NCI-H446 treated with DMSO at 0.1 percent for 48 hours (cell line): Measurements from ENCODE around the gene ALKBH6.

Experiments used
- DNase-seq: peaks from one replicate; lab custom pipeline; 2025; lab: John Stamatoyannopoulos, UW

ALKBH6 gene

DNA sequence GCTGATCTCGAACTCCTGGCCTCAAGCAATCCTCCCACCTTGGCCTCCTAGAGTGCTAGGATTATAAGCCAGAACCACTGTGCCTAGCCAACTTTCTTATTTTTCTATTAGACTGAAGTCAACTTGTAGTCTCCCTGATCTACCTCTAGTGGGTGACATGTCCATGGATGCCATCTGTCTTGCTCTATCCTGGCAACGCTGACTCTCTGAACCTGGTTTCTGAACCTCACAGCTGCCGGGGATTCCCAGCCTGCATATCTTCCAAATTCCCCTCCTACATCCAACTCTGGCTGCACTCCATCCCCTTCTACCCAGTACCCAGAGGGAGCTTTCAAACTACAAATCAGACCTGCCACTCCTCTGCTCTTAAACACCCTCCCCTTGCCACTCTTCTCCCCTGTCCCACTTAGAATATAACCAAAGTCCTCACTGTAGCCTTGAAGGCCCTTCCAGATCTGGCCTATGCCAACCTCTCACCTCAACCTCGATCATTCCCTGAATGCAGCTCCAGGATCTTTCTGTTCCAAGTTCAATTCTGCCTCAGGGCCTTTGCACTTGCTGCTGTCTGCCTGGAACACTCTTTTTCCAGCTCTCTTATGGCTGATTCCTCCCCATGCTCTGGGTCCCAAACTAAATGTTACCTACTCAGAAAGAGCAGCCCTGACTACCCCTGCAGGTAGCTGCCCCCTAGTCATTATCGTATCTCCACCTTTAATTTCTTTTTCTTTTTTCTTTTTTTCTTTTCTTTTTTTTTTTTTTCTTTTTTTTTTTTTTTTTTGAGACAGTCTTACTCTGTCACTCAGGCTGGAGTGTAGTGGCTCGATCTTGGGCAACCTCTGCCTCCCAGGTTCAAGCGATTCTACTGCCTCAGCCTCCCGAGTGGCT lies 16.5 kb upstream of the ALKBH6 start:
- DNase-seq, result peak; percentile 1

DNA sequence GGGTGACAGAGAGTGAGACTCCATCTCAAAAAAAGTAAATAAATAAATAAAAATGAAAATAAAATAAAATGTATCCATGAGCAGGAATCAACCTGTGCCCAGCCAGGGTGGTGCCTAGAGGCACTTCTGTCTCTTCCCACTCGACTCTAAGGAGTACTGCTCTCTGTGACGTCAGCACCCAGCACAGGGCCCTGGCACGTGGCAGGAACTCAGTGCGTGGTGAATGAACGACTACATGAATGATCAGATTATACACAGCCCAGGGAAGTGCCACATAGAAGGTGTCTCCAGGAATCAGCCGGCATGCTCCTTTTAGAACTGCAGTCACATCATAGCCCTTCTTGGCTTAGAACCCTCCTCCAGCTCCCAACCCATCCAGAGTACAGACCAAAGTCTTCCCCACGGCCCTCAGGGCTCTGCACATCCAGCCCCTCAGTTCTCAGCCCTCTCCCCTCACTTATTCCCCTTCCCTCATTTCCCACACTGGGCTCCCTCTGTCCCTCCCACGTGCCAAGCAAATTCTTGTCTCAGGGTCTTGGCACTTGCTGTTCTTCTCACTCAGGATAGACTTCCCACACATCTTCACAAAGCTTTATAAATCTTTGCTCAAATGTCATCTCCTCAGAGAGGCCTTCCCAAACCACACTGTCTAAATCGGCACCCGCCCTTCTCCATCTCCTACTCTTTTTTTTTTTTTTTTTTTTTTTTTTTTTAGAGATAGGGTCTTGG lies 14.5 kb upstream of the ALKBH6 start:
- DNase-seq, result no peak

DNA sequence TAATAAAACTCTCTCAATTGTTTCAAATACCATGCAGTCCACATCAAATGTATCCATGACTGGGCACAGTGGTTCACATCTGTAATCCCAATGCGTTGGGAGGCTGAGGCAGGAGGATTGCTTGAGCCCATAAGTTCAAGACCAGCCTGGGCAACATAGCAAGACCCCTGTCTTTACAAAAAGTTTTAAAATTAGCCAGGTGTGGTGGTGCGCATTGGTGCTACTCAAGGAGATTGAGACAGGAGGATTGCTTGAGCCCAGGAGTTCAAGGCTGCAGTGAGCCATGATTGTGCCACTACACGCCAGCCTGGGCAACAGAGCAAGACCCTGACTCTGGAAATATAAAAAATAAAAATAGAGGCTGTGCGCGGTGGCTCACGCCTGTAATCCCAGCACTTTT lies 13.7 kb upstream of the ALKBH6 start:
- DNase-seq, result no peak

DNA sequence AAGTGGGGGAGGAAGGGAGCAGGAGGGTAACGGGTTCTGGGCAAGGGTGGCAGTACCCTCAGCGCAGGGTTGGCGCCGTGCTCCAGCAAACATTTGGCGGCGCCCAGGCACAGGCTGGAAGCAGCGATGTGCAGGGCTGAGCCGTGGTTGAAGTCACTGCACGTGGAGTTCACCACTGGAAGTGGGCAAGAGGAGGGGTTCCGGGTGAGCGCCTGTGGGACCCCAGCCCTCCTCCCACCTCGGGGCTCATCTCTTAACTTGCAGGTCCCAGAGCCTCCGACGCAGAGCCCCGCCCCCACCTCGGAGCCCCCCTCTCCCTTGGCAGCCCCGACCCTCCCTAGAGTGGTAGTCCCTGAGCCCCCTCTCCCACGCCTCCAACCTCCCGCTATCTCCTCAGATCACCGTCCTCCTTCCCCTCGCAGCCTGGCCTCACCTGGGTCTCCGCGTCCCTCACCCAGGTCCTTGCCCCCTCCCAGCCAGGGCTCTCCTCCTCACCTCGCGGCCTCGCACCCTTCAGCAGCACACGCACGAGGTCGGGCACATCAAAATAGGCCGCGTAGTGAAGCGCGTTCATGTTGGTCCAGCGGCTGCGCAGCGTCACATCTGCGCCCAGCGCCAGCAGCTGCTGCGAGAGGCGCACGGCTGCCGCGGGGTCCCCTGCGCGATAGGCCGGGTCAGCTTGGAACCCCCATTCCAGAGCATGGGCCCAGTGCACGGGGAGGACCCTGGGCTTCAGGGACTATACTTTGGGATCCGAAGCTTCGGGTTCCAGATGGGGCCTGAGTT lies 12.3 kb upstream of the ALKBH6 start:
- no peak for DNase-seq

DNA sequence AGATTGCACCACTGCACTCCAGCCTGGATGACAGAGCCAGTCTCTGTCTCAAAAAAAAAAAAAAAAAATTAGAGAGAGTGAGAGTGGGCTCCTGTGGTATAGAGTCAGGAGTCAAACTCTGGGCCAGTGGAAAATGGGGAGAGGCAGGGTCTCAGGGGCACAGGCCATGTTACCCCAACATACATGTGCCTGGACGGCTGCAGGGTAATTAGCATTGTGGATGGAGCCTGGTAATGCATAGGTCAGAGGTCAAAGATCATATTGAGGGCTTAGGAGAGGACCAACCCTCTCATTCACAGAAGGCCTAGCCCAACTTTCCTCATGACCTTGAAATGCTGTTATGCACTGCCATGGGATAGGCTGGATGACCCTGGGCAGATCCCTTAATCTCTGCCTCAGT lies 11.5 kb upstream of the ALKBH6 start:
- no peak for DNase-seq

DNA sequence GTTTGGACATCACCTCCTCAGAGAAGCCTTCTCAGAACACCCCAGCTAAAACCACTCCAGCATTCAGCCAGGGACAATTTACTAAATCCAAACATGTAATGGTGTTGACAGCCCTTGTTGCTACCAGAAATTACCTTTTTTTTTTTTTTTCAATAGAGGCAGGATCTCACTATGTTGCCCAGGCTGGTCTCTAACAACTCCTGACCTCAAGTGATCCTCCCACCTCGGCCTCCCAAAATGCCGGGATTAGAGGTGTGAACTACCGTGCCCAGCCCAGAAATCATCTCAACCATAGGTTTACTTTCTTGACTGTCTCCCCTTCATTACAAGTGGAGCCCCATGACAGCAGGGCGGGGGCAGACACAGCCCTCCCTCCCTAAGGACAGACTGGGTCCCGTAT lies 9.4 kb upstream of the ALKBH6 start:
- DNase-seq, result no peak

DNA sequence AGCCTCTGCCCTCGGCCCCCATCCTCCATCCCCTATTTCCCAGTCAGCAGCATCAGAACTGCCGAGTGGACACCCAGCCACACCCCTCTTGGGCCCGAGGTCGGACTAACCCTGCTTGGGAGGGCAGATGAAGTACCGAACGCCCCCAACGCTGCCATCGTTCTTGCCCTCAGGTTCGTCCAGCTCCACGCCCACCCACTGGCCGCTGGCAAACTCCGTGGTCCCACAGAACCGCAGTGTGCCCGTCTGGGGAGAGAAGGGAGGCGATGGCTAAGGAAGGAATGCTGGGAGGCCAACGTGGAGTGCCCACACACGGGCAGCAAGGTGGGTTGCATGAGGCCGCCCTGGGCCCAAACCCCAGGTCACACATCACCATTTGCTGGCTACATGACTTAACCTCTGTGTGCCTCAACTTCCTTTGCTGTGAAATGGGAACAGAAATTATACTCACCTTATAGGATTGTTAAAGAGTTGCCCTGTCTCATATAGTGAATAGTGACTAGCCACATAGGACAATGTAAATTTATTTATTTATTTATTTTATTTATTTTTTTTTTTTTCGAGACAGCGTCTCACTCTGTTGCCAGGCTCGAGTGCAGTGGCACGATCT lies 5.2 kb upstream of the ALKBH6 start:
- DNase-seq, result no peak

DNA sequence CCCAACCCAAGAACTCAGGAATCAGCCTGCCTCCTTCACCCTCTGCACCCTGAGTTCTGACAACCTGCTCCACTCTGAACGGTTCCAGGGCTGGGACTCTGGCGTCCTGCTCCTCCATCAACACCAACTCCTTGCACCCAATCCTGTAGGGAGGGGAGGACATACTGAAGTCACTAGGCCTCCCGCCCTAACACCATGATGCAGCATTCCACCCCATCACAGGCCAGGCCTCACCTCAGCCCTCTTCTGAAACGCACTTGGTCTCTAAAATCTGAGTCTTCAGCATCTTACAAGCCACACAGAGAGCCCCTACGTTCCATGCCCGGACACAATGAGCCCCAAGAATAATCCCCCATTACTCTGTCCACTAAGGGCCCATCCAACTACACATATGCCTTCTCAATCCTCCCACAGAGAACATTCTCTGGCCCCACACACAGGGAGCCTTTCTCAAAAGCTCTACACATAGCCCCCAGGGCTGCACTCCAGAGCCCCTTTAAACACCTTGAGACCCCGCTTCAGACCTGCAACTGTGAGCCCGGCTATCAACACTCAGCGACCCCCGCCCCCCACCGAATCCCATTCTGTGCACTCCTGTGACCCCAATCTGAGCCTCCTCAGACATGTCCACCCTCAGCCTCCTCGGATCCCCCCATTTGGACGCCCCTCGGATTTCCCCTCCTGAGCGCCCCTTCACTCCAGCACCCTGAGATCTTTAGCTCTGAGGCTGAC lies 567 bp downstream of the ALKBH6 start:
- DNase-seq, result no peak

DNA sequence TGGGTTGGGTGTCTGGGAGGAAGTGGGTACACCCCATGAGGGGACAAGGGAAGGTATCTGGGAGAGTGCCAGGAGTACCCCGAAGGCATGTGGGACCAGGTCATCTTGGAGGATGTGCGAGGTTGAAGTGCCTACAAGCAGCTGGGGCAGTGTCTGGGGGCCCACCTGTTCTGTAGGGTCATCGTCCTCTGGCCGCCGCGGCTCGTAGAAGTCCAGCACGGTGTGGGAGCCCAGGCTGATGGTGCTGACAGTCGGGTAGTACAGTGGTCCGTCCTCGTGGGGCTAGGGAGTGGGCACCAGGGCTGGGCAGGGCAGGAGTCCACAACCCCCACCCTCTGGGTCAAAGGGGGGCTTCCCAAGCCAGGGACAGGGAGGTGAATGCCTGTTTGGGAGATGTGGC lies 3.6 kb downstream of the ALKBH6 start:
- DNase-seq, result no peak

DNA sequence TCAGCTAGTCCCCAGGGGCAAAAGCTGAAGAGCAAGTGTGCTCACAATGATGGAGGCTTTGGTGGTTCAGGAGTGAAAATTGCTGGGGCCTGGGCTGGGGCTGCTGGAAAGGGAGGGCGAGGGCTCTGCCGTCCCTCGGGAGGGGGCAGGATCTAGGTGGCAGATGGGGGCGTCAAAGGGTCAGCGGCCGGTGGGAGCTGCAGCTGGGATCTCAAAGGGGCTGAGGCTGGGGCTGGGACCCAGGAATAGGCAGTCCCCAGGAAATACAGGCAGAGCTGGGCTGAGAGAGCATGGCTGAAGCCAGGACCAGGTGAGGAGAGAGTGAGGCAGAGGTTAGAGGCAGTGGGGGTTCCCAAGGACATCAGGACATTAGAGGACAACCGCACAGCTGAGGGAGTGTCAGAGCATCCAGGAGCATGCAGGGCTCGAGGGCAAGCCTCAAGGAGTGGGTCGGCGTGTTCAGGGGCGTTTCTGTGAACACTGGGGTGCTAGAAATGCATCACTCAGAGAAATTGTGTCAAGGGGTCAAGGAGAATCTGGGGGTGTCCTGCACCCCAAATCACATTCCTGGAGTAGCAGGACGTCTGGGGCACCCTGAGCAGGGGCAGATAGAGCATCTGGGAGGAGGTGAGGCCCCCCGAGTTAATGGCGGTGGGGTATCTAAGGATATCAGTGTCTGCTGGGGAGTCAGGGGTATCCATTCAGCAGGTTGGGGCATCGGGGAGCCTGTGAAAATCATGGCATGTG lies 4.2 kb downstream of the ALKBH6 start:
- no peak for DNase-seq

DNA sequence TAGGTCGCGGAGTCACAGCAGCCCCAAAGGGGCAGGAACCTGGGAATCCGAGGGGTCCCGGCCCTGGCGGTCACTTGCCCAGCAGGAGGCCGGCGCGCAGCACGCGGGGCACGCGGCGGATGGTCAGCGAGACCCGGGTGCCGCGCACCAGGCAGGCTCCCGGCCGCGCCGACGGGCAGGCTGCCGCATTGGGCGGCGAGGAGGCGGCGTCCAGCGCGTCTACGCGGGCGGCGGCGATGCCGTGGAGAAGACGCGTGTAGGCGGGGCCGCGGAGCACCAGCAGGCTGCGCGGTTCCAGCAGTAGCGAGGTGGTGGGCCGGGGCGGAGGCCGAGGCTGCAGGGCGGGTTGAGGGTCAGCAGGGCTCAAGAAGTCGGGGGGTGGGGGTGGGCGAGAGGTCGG lies 4.8 kb downstream of the ALKBH6 start:
- DNase-seq, result no peak

DNA sequence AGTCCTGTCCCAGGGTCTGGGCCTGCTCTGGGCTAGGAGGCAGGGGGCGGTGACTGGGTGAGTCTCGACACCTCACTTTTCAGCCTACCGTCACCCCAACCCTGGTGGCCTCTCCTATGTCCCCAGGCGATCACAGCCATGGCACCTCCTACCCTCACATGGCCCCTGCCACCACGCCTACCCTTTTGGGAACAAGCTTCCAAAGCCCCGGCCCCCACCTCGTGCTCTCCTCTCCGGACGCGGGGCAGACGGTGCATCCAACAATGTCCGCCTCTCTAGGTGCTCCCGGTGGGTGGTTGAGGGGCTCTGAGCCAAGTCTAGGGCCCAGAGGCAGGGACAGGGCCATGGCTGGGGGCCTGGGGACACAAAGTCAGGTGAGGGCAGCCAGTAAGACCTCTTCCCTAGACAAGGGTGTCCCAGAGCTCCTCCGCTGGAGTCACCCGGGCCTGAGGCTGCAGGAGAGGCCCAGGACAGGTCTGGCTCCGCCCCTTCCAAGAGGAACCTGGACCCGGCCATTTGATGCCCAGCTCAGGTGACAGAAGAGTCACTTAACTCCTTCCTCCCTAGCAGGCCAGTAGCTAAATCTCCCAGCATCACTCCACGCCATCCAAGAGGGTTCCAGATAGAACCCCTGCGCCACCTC lies 5.6 kb downstream of the ALKBH6 start, which contains the start of gene SYNE4:
SYNE4 (minus strand) TSS at position 478 of the 643 bp plus-strand sequence; CDS start at position 346, 132 bp downstream.
- no peak for DNase-seq

DNA sequence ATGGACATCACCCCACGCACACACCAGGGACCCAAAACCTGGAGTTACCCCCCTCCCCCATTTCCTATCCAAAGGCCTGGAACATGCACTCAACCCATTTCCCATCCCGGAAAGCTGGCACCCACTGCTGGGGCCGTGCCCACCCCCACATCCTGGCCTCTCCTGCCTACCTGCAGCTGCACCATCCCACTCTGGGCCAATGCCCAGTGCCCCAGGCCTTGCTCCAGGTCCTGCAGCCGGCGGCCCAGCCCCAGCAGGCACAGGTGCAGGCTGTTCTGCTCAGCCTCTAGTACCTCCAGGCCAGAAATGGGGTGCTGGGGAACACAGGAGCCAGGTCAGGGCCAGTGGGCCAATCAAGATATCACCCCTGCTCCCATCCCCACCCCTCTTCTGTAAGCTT lies 7.1 kb downstream of the ALKBH6 start:
- no peak for DNase-seq

DNA sequence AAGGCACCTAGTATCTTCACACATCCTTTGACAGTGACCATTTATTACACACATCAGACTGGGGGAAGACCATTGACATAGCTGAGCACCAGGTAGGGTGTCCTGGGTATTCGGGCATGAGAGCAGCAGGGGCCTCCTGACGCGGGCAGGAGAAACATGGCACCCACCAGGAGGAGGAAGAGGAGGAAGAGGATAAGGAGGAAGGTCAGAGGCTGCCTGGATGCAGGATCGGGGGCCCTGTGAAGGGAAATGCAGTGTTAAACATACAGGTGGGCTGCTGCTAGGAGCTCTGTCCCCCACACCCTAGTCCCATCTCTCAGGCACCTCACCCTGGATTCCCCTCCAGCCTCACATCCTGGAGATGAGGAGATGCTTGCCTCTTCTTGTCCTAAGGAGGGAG lies 10.7 kb downstream of the ALKBH6 start:
- DNase-seq, result no peak

DNA sequence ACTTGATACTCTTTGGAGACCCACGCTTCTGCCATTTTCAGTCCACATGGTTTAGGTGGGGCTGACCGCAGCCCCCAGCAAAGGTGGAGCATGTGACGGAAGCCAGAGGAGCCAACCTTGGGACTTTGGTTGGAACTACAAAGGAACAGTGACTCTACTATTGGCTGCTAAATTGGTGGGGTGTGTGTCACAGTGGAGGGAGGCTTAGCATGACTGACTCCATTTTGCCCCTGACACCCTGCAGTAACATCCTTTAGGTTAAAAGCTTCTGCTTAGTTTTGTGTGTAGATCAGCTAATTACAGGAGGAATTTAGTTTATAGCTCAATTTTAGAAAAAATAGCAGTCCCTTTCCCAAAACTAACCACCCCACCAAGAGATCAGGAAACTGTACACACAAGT lies 12.4 kb downstream of the ALKBH6 start:
- no peak for DNase-seq

DNA sequence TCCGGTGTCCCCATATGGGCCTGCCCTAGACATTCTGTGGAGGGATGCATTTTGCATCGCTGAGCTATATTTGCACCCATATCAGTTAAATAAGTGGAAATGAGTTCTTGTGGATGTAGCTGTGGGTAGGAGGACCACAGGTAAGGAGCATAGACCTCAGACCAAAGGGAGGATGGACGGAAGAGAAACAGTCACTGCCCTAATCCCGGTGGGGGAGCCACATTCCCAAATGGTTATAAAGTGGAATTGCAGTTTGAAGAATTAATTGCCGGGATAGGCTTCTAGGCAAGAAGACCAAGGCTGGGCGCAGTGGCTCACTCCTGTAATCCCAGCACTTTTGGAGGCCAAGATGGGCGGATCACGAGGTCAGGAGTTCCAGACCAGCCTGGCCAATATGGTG lies 17.2 kb downstream of the ALKBH6 start:
- no peak for DNase-seq

DNA sequence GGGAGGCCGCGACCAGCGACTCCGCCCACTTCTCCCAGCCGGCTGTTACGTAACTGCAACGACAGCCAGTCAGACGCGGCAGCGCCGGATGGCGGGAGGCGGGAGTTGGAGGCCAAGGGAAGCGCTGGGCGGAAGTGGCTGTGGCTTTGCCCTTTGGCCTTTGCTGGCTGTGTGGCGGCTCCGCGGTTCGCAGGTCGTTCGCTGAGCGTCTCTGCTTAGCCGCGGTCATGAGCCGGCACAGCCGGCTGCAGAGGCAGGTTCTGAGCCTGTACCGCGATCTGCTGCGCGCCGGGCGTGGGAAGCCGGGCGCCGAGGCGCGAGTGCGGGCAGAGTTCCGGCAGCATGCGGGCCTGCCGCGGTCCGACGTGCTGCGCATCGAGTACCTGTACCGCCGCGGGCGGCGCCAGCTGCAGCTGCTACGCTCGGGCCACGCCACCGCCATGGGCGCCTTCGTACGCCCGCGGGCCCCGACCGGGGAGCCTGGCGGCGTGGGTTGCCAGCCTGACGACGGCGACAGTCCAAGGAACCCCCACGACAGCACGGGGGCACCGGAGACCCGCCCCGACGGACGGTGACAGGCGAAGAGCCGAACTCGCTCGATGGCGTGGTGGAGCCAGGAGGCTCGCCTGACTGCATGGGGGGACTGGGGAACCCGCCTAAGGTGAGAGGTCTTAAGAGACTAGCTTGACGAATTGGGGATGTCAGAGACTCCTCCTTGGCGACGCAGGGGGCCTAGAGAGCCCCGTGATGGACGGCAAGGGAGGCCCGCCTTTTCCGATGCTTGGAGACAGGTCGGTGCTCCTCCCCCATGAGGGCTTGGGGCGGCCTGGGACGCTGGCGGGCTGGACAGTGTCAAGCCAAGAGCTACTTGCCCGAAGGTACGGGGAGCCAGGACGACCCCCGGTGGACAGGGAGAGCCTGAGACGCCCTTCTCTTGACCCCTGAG lies 18.7 kb downstream of the ALKBH6 start, which contains the start of gene SDHAF1:
SDHAF1 (plus strand) TSS at position 141 of the 946 bp plus-strand sequence; CDS start at position 228, 87 bp downstream.
- DNase-seq, result peak; percentile 71

DNA sequence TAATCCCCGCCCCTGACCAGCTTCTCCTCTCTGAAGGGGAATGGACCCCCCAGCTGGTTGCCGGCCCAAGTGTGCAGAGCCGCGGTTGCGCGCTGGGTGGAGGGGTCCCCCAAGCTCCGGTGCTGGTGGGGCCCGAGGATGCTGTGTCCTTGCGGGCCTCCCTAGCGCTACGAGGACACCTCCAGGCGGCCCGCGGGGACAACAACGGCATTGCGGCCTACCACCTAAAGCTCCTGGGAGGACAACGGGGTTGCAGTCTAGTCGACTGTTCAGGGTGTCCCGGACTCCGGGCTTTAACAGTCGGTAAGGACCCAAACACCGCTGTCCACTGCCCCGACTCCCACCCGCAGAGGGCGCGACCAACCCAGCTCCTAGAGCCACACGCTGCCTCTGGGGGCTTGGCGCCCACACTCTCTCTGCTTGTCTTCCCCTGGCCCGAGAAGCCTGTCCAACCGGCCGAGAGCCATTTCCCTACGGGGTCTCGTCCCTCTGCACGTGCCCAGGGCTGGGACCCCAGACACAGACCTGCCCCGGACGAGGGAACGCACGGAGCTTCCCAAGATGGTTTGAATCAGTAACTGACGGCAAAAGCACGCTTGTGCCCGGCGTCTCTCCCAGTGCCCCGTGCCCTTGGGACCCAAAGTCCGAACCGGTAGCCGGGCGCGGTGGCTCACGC lies 20.0 kb downstream of the ALKBH6 start:
- no peak for DNase-seq
